A549 (cell line): ENCODE measurements around the gene DNM3. TPM values are rescaled to one million over a fixed set of nuclear protein-coding genes. Genes with fewer than 3 reads are reported as not detected.

Source experiments
- ATAC-seq, 2 experiments: fragments of 200-7000 bp in 1 of 2; fragments of >200 bp in 1 of 2; cut with Nextera tagmentation in 1 of 2; cut with Tn5 transposase in 1 of 2; 3 replicates each; pipeline versions ENCODE4 v1.8.0 to v1.9.1; 2018 to 2020; ENCODE audit warnings: mild to moderate bottlenecking in 1 of 2, moderate library complexity in 1 of 2
- CTCF ChIA-PET: fragments of 300-600 bp; sonication (Branson Sonifier 250); formaldehyde crosslinking; extraction: SDS; loops from one replicate; lab custom pipeline; 2021; ENCODE audit warnings: antibody characterized with exemption, inconsistent platforms; lab: Yijun Ruan, JAX
- POLR2A ChIA-PET: fragments of 350-600 bp; formaldehyde crosslinking; extraction: SDS; loops from one replicate; lab custom pipeline; 2021; ENCODE audit warnings: antibody characterized with exemption, inconsistent platforms; lab: Yijun Ruan, JAX
- DNase-seq, 2 experiments: peaks; one replicate each; pipeline versions ENCODE4 v3.0.0 to v3.0.0-alpha.2; 2011 to 2016; ENCODE audit warnings: low read depth in 1 of 2, low spot score in 1 of 2
- FAIRE-seq: peaks from 2 replicates; lab custom pipeline; 2011; peaks lifted over from hg19 to GRCh38; lab: Jason Lieb, UNC
- H3K27ac ChIP-seq, 2 experiments: fragments of >200 bp; sonication (Bioruptor Twin); formaldehyde crosslinking; 3 replicates each; pipeline ENCODE4 v1.5.1; 2016 to 2017
- H3K4me1 ChIP-seq: fragments of >200 bp; sonication (Bioruptor Twin); formaldehyde crosslinking; 3 replicates; pipeline ENCODE4 v1.6.1; 2016
- H3K4me2 ChIP-seq: fragments of >200 bp; sonication (Bioruptor Twin); formaldehyde crosslinking; 3 replicates; pipeline ENCODE4 v1.6.1; 2016
- H3K4me3 ChIP-seq: fragments of >200 bp; sonication (Bioruptor Twin); formaldehyde crosslinking; 3 replicates; pipeline ENCODE4 v1.5.1; 2016
- H3K9me3 ChIP-seq: fragments of >200 bp; sonication (Bioruptor Twin); formaldehyde crosslinking; 3 replicates; pipeline ENCODE4 v1.6.1; 2016
- BHLHE40 ChIP-seq: IDR thresholded peaks from 2 replicates; pipeline ENCODE4 v1.6.1; 2012; ENCODE audit warnings: low read depth, low read length, inconsistent platforms
- CBX8 ChIP-seq: fragments of 200-600 bp; sonication (generic); IDR thresholded peaks from 2 replicates; pipeline ENCODE4 v1.6.1; 2016
- CEBPB ChIP-seq, 2 experiments: fragments of >200 bp in 1 of 2; sonication (Bioruptor Twin) in 1 of 2; formaldehyde crosslinking in 1 of 2; IDR thresholded peaks; 2 replicates each; pipeline ENCODE4 v1.6.1; 2012 to 2016
- ESRRA ChIP-seq: fragments of 150-350 bp; IDR thresholded peaks from 2 replicates; pipeline ENCODE4 v1.6.1; 2014; ENCODE audit warnings: mild to moderate bottlenecking, low read length, borderline replicate concordance
- FOXS1 ChIP-seq: fragments of 250-450 bp; sonication (Bioruptor Pico); IDR thresholded peaks from 2 replicates; pipeline ENCODE4 v1.5.0; 2020; ENCODE audit warnings: mild to moderate bottlenecking, moderate library complexity
- GATA3 ChIP-seq: IDR thresholded peaks from 2 replicates; pipeline ENCODE4 v1.6.1; 2012; ENCODE audit warnings: borderline replicate concordance
- HEYL ChIP-seq: fragments of 250-450 bp; sonication (Bioruptor Pico); IDR thresholded peaks from 2 replicates; pipeline ENCODE4 v1.8.0; 2021; ENCODE audit warnings: mild to moderate bottlenecking, moderate library complexity
- HOXB13 ChIP-seq: fragments of 250-450 bp; sonication (Bioruptor Pico); IDR thresholded peaks from 2 replicates; pipeline ENCODE4 v1.5.0; 2020; ENCODE audit warnings: low read depth, mild to moderate bottlenecking, moderate library complexity
- HOXB5 ChIP-seq: fragments of 250-450 bp; sonication (Bioruptor Pico); IDR thresholded peaks from 2 replicates; pipeline ENCODE4 v1.5.0; 2020; ENCODE audit warnings: mild to moderate bottlenecking, moderate library complexity
- MAX ChIP-seq: IDR thresholded peaks from 2 replicates; pipeline ENCODE4 v1.6.1; 2012
- MAZ ChIP-seq: fragments of 150-350 bp; IDR thresholded peaks from 2 replicates; pipeline ENCODE4 v1.6.1; 2014; ENCODE audit warnings: antibody characterized with exemption, low read depth, low read length, borderline replicate concordance
- MYC ChIP-seq: IDR thresholded peaks from 2 replicates; pipeline ENCODE4 v1.6.1; 2012; ENCODE audit warnings: mild to moderate bottlenecking, inconsistent platforms, low read length, improper control_type of control experiment, borderline replicate concordance
- NPAS2 ChIP-seq: fragments of 250-450 bp; sonication (Bioruptor Pico); IDR thresholded peaks from 2 replicates; pipeline ENCODE4 v1.8.0; 2022; ENCODE audit warnings: mild to moderate bottlenecking, moderate library complexity, borderline replicate concordance
- NR3C1 ChIP-seq: fragments of >200 bp; sonication (Bioruptor Twin); formaldehyde crosslinking; IDR thresholded peaks from 3 replicates; pipeline ENCODE4 v1.6.1; 2017
- POLR2AphosphoS2 ChIP-seq: conservative IDR thresholded peaks from 2 replicates; pipeline ENCODE4 v1.6.1; 2012; ENCODE audit warnings: low read length, improper control_type of control experiment, inconsistent platforms
- RAD21 ChIP-seq, 2 experiments: fragments of >200 bp in 1 of 2; sonication (Bioruptor Twin) in 1 of 2; formaldehyde crosslinking in 1 of 2; IDR thresholded peaks in 1 of 2; conservative IDR thresholded peaks in 1 of 2; 2 replicates in 1 of 2; 3 replicates in 1 of 2; pipeline ENCODE4 v1.6.1; 2012 to 2018; ENCODE audit warnings: inconsistent platforms in 1 of 2
- RCOR1 ChIP-seq: fragments of 150-350 bp; IDR thresholded peaks from 2 replicates; pipeline ENCODE4 v1.6.1; 2014; ENCODE audit warnings: antibody characterized with exemption, low read length, low read depth
- RNF2 ChIP-seq: fragments of 200-600 bp; sonication (generic); IDR thresholded peaks from 2 replicates; pipeline ENCODE4 v1.6.1; 2016; ENCODE audit warnings: low read depth, mild to moderate bottlenecking, antibody characterized with exemption, moderate library complexity, borderline replicate concordance
- SREBF2 ChIP-seq: fragments of 450-650 bp; IDR thresholded peaks from 2 replicates; pipeline ENCODE4 v1.6.1; 2014; ENCODE audit warnings: mild to moderate bottlenecking, moderate library complexity
- TFCP2L1 ChIP-seq: fragments of 250-450 bp; sonication (Bioruptor Pico); IDR thresholded peaks from 2 replicates; pipeline ENCODE4 v1.5.0; 2021; ENCODE audit warnings: mild to moderate bottlenecking
- ZFP36 ChIP-seq: fragments of 450-650 bp; IDR thresholded peaks from 2 replicates; pipeline ENCODE4 v1.6.1; 2014; ENCODE audit warnings: borderline replicate concordance; ENCODE audit not compliant: partially characterized antibody
- ZNF302 ChIP-seq: fragments of 250-450 bp; sonication (Bioruptor Pico); IDR thresholded peaks from 2 replicates; pipeline ENCODE4 v1.9.0; 2021; ENCODE audit warnings: inconsistent platforms, mild to moderate bottlenecking, moderate library complexity
- WGBS: methylation state at CpG from one replicate; pipeline ENCODE4 v1.1.6; 2017; ENCODE audit errors: missing lambda C conversion rate; 5-methylcytosine and 5-hydroxymethylcytosine counted together
- polyA plus RNA-seq, 4 experiments: library from polyadenylated mRNA; depleted of rRNA in 3 of 4; stranded (reverse); fragments of >200 nt; fragmentation: RNase III in 1 of 4; extraction: RNeasy Plus Mini Kit Qiagen cat#74134 plus additional on column Dnase treatment in 1 of 4; gene quantifications; 2 replicates in 3 of 4; 3 replicates in 1 of 4; pipeline ENCODE4 v1.2.3, GENCODE V29; 2011 to 2017
- TF ChIP-seq, protein P1 (sequence below): fragments of >200 bp; sonication (Bioruptor Twin); formaldehyde crosslinking; IDR thresholded peaks from 2 replicates; pipeline ENCODE4 v1.6.1; 2016
- TF ChIP-seq, protein P2 (sequence below): fragments of >200 bp; sonication (Bioruptor Twin); formaldehyde crosslinking; IDR thresholded peaks from 3 replicates; pipeline ENCODE4 v1.5.1; 2016
- TF ChIP-seq, protein P3 (sequence below): IDR thresholded peaks from 2 replicates; pipeline ENCODE4 v1.6.1; 2012

Gene DNM3
- polyA plus RNA-seq, 2 of the 4 experiments (the other 2 are of a cell fraction), result 0.57 to 1.5 TPM

DNA sequence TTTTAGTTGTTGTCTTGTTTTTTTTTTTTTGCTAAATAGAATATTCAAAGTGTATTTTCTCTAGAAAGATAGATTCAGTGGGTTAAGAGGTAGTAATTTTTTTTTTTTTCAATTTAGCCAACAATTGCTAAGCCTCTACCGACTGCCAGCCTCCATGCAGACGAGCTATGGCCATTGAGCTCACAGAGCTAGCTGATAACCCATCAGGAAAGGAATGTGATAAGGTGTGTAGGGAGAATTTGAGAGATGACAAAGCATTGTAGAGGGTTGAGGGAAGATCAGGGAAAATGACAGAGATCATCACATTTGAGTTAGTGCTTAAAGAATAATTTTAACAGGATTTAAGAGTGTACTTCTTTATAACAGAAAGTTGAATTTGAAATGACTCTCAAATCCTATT is 30.6 kb downstream of the DNM3 start (continued):
- no peak for TF ChIP-seq MYC

- no peak overlapping the region for H3K27ac ChIP-seq
- ATAC-seq (no peak), DNase-seq (no peak), FAIRE-seq (no peak)
- no peak overlapping the region for H3K4me2 ChIP-seq
- no peaks in the 10 kb centered on the region for H3K9me3 ChIP-seq
- ChIA-PET POLR2A (no interaction called here), CTCF (interaction anchor here (1.1 kb wide), 1 partner anchor 150 kb away, joined by 4 read pairs; no protein-coding TSS in a partner anchor)
- no peak overlapping the region for H3K4me3 ChIP-seq
- H3K4me1 ChIP-seq, result no peaks in the 10 kb centered on the region
- no peak for TF ChIP-seq HEYL
- TF ChIP-seq ESRRA, result no peak
- TF ChIP-seq SREBF2, result no peak
- 61% methylated on average over 5 of the region's 5 CpGs for WGBS
Measured at GRCh38 chr1:171872430-171872829, 31.1 kb downstream of the DNM3 start.

DNA sequence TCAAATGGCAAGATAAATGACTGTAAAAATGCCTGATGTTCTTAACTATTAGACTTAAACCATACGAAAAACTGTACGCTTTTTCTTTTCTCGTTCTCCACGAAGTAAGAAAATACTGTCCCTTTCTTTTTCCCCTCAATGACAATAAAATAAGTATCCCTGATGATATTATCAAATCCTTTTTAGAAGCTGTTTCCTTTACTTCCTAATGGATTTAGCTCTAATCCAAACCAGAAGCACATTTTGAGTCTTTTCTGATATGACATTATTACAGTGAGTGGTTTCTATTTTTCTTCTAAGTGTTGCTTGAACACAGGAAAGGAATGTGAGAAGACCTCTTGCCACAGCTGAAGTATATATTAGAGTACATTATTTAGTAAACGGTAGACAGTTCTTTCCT is 32.4 kb downstream of the DNM3 start:
- no peak overlapping the region for H3K4me2 ChIP-seq
- no peaks in the 10 kb centered on the region for H3K4me1 ChIP-seq
- DNase-seq (no peak), ATAC-seq (no peak)
- H3K9me3 ChIP-seq, result no peaks in the 10 kb centered on the region
- TF ChIP-seq RCOR1, result no peak
- TF ChIP-seq NPAS2 (CRISPR knock-in tag), result no peak
- TF ChIP-seq ZFP36, result no peak
- TF ChIP-seq TFCP2L1 (CRISPR knock-in tag), result no peak
- no peak for TF ChIP-seq BHLHE40
- no peak for TF ChIP-seq RNF2
- no peak for TF ChIP-seq RAD21 (conservative IDR thresholded peaks at IDR 0.05 in 1 of 2, IDR thresholded peaks at IDR 0.05 in 1 of 2)
- TF ChIP-seq, all 56 proteins: peak for 0
- 69% methylated on average over 5 of the region's 5 CpGs for WGBS
- CTCF ChIA-PET, result no interaction called here
- no peak overlapping the region for H3K27ac ChIP-seq
- POLR2A ChIA-PET, result no interaction called here
- no peak overlapping the region for H3K4me3 ChIP-seq
- FAIRE-seq, result no peak

DNA sequence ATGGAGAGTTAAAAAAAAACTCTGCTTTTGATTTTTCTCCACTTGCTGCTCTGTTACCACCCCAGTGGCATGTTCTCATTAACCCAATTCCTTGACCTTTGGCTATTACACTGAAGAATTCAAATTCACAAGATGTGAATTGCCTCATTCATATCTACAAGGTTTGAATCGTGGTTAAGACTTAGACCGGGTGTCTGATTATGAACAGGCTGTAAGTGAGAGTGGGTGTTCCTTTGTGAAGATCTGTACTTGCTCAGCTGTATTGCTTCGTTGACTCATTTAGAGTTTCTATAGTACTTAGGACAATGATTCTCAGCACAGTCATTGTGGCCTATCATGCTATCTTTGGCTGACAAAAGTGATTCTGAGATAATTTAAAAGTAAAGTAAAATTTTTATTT is 36.4 kb downstream of the DNM3 start:
- WGBS, result 46% methylated on average over 3 of the region's 3 CpGs
- DNase-seq (no peak), ATAC-seq (no peak), FAIRE-seq (no peak)
- no peak overlapping the region for H3K4me2 ChIP-seq
- ChIA-PET CTCF (interaction anchor here (0.6 kb wide), 1 partner anchor 1319 kb away, joined by 4 read pairs; no protein-coding TSS in a partner anchor), POLR2A (no interaction called here)
- peaks cover 3% of the 10 kb centered on the region; the same call in 1 of the 3 replicates for H3K4me1 ChIP-seq
- TF ChIP-seq RAD21 (conservative IDR thresholded peaks at IDR 0.05 in 1 of 2, IDR thresholded peaks at IDR 0.05 in 1 of 2), result no peak
- no peak for TF ChIP-seq HOXB5 (CRISPR knock-in tag)
- TF ChIP-seq MAX, result no peak
- no peak for TF ChIP-seq HOXB13 (CRISPR knock-in tag)
- no peak for TF ChIP-seq CEBPB (IDR thresholded peaks at IDR 0.05)
- no peak for TF ChIP-seq CBX8
- TF ChIP-seq MAZ, result no peak
- no peak for TF ChIP-seq SREBF2
- TF ChIP-seq FOXS1 (CRISPR knock-in tag), result no peak
- TF ChIP-seq MYC, result no peak
- TF ChIP-seq, protein P1, sequence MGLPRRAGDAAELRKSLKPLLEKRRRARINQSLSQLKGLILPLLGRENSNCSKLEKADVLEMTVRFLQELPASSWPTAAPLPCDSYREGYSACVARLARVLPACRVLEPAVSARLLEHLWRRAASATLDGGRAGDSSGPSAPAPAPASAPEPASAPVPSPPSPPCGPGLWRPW, result no peak
- TF ChIP-seq, protein P2, sequence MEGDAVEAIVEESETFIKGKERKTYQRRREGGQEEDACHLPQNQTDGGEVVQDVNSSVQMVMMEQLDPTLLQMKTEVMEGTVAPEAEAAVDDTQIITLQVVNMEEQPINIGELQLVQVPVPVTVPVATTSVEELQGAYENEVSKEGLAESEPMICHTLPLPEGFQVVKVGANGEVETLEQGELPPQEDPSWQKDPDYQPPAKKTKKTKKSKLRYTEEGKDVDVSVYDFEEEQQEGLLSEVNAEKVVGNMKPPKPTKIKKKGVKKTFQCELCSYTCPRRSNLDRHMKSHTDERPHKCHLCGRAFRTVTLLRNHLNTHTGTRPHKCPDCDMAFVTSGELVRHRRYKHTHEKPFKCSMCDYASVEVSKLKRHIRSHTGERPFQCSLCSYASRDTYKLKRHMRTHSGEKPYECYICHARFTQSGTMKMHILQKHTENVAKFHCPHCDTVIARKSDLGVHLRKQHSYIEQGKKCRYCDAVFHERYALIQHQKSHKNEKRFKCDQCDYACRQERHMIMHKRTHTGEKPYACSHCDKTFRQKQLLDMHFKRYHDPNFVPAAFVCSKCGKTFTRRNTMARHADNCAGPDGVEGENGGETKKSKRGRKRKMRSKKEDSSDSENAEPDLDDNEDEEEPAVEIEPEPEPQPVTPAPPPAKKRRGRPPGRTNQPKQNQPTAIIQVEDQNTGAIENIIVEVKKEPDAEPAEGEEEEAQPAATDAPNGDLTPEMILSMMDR, result no peak
- TF ChIP-seq POLR2AphosphoS2, result no peak
- no peak for TF ChIP-seq ESRRA
- no peak for TF ChIP-seq GATA3
- TF ChIP-seq, protein P3, sequence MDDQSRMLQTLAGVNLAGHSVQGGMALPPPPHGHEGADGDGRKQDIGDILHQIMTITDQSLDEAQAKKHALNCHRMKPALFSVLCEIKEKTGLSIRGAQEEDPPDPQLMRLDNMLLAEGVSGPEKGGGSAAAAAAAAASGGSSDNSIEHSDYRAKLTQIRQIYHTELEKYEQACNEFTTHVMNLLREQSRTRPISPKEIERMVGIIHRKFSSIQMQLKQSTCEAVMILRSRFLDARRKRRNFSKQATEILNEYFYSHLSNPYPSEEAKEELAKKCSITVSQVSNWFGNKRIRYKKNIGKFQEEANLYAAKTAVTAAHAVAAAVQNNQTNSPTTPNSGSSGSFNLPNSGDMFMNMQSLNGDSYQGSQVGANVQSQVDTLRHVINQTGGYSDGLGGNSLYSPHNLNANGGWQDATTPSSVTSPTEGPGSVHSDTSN, result no peak
- no peak for TF ChIP-seq NR3C1
- no peak for TF ChIP-seq ZNF302 (CRISPR knock-in tag)
- no peak overlapping the region for H3K4me3 ChIP-seq
- no peaks in the 10 kb centered on the region for H3K9me3 ChIP-seq
- no peak overlapping the region for H3K27ac ChIP-seq
